Stimulated activated CD4-positive, alpha-beta T cell treated with anti-CD3 and anti-CD28 coated beads, Interleukin-1b, Interleukin-23, amount 100 ng/mL, for 1 hour (primary cell): ENCODE data around the gene RPL36.
"Not testable (repeated sequence)": the region's sequence is repeated elsewhere in the genome, so short reads cannot be mapped to it uniquely, and the experiment has no call there.

Experiments used
- DNase-seq, 2 donors: peaks; one replicate each; pipeline ENCODE4 v3.0.0-alpha.2; 2020; ENCODE audit warnings: low read depth in 2 of 2

The RPL36 gene

GRCh38 chr19:5690955-5691821, 1.1 kb downstream of the RPL36 start:
- no peak for DNase-seq

GRCh38 chr19:5691822-5692722, 2.0 kb downstream of the RPL36 start:
- no peak for DNase-seq

- DNase-seq, result no peak
Measured at GRCh38 chr19:5692723-5693194, 2.7 kb downstream of the RPL36 start.

- no peak for DNase-seq
Measured at GRCh38 chr19:5693195-5694166, 3.4 kb downstream of the RPL36 start.

- no peak for DNase-seq
Measured at GRCh38 chr19:5694167-5694955, 4.3 kb downstream of the RPL36 start.

- no peak for DNase-seq
Measured at GRCh38 chr19:5694956-5695648, 5.0 kb downstream of the RPL36 start.

GRCh38 chr19:5695649-5696195, 5.6 kb downstream of the RPL36 start:
- DNase-seq, result no peak

- DNase-seq, result no peak
Measured at GRCh38 chr19:5696196-5697021, 6.3 kb downstream of the RPL36 start.

- DNase-seq, result no peak
Measured at GRCh38 chr19:5697022-5697889, 7.2 kb downstream of the RPL36 start.

- no peak for DNase-seq
Measured at GRCh38 chr19:5697890-5698634, 8.0 kb downstream of the RPL36 start.

- DNase-seq, result no peak
Measured at GRCh38 chr19:5698635-5699422, 8.7 kb downstream of the RPL36 start.

- DNase-seq, result no peak
Measured at GRCh38 chr19:5700455-5701092, 10.5 kb downstream of the RPL36 start.

GRCh38 chr19:5702053-5702410, 11.9 kb downstream of the RPL36 start:
- DNase-seq, result not testable (repeated sequence)

- no peak for DNase-seq
Measured at GRCh38 chr19:5703819-5704818, 14.0 kb downstream of the RPL36 start.

- DNase-seq, result no peak
Measured at GRCh38 chr19:5705552-5705951, 15.5 kb downstream of the RPL36 start.
